Measurements from ENCODE around the gene MSH4. TPM values are rescaled to one million over a fixed set of nuclear protein-coding genes. Genes with fewer than 3 reads are reported as not detected.
"Not testable (repeated sequence)": the region's sequence is repeated elsewhere in the genome, so short reads cannot be mapped to it uniquely, and the experiment has no call there.

MSH4 gene
- total and polyA plus RNA-seq, 5 donors = 0.16 to 0.76 (median 0.50) TPM

GRCh38 chr1:75943037-75943436 lies 146.4 kb downstream of the MSH4 start:
- ATAC-seq; DNase-seq; H3K4me1 ChIP-seq (ENCODE audit: control insufficient read depth, insufficient read depth, low read length); H3K27me3 ChIP-seq (ENCODE audit: control insufficient read depth, insufficient read depth); H3K9me3 ChIP-seq (ENCODE audit: control insufficient read depth, low read length); H3K27ac ChIP-seq (ENCODE audit: low read length); H3K4me3 ChIP-seq (ENCODE audit: low read length); intact Hi-C loops (cut with DNase I): not testable (repeated sequence)
- 48% methylated on average over 4 of the region's 4 CpGs for whole genome bisulfite sequencing

GRCh38 chr1:75950176-75950575 lies 153.5 kb downstream of the MSH4 start:
- no peak overlapping the region for H3K27ac ChIP-seq (ENCODE audit: low read length)
- no peaks in the 10 kb centered on the region for H3K27me3 ChIP-seq (ENCODE audit: control insufficient read depth, insufficient read depth)
- no peaks in the 10 kb centered on the region for H3K9me3 ChIP-seq (ENCODE audit: control insufficient read depth, low read length)
- no peak overlapping the region for H3K4me3 ChIP-seq (ENCODE audit: low read length)
- H3K4me1 ChIP-seq (ENCODE audit: control insufficient read depth, insufficient read depth, low read length) = no peaks in the 10 kb centered on the region
- ATAC-seq (no peak), DNase-seq (no peak)
- 77% methylated on average over 3 of the region's 3 CpGs for WGBS
- intact Hi-C loops (cut with DNase I) = no loop called here

DNA sequence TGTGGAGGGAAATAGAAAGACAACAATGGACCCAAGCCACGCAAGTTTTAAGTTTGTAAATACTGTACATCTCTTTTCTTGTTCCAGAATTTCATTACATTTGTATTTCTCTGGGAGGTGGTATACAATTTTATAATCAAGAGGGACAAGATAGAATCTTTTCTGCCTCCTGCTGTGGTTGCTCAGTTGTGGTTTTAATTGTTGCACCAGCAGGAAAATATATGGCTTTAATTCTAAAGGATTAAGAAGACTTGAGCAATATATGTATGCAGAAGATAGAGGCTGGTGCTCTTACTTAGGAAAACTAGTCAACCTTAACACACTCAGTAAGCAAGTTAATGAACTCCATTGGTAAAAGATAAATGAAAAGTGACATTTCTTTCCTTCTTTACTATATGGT lies 155.3 kb downstream of the MSH4 start:
- 86% methylated on average over 1 of the region's 1 CpG for WGBS
- H3K9me3 ChIP-seq (ENCODE audit: control insufficient read depth, low read length) = no peaks in the 10 kb centered on the region
- intact Hi-C loops (cut with DNase I) = no loop called here

DNA sequence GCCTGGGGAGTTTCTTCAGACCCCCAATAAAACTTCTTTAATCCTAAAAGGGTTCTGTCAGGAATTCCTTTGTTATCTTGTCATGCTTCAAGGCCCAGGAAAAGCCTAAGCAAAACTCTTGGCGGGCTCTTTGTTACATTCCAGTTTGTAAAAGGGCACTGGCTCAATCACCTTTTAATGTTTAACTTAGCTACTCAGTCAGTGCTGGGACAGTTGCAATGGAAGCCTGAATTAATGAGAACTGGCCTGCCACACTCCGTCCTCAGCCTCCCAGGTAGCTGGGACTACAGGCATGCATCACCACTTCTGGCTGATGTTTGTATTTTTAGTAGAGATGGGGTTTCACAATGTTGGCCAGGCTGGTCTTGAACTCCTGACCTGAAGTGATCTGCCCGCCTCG lies 156.8 kb downstream of the MSH4 start:
- H3K9me3 ChIP-seq (ENCODE audit: control insufficient read depth, low read length) = no peaks in the 10 kb centered on the region
- no peak for DNase-seq
- intact Hi-C loops (cut with DNase I) = no loop called here
- H3K4me1 ChIP-seq (ENCODE audit: control insufficient read depth, insufficient read depth, low read length) = no peaks in the 10 kb centered on the region
- H3K4me3 ChIP-seq (ENCODE audit: low read length) = no peak overlapping the region
- no peaks in the 10 kb centered on the region for H3K27me3 ChIP-seq (ENCODE audit: control insufficient read depth, insufficient read depth)
- no peak overlapping the region for H3K27ac ChIP-seq (ENCODE audit: low read length)
- ATAC-seq = no peak
- WGBS = 90% methylated on average over 4 of the region's 4 CpGs

More for the DNA sequence above, 155.3 kb downstream of the MSH4 start:
- no peaks in the 10 kb centered on the region for H3K4me1 ChIP-seq (ENCODE audit: control insufficient read depth, insufficient read depth, low read length)
- no peak overlapping the region for H3K27ac ChIP-seq (ENCODE audit: low read length)
- DNase-seq = no peak
- ATAC-seq = no peak
- no peaks in the 10 kb centered on the region for H3K27me3 ChIP-seq (ENCODE audit: control insufficient read depth, insufficient read depth)
- H3K4me3 ChIP-seq (ENCODE audit: low read length) = no peak overlapping the region

- Histone ChIP-seq H3K27ac (ENCODE audit: low read length) (no peak overlapping the region), H3K4me1 (ENCODE audit: control insufficient read depth, insufficient read depth, low read length) (no peaks in the 10 kb centered on the region), H3K4me3 (ENCODE audit: low read length) (no peak overlapping the region), H3K27me3 (ENCODE audit: control insufficient read depth, insufficient read depth) (no peaks in the 10 kb centered on the region), H3K9me3 (ENCODE audit: control insufficient read depth, low read length) (no peaks in the 10 kb centered on the region)
- intact Hi-C loops (cut with DNase I) = no loop called here
- no peak for DNase-seq
- ATAC-seq = no peak
These were observed 157.9 kb downstream of the MSH4 start for GRCh38 chr1:75954586-75954985.

Other genes with a start within 250 kb of the MSH4 start
- 1 to 10 TPM; 1.1 to 4.1 (median 1.3) TPM for gene SLC44A5, start 185.8 kb upstream of the MSH4 start, total RNA-seq
- gene SLC44A5, start 185.8 kb upstream of the MSH4 start, polyA plus RNA-seq = 0.48 TPM
- gene ACADM, start 72.2 kb upstream of the MSH4 start, total RNA-seq = 100 to 1,000 TPM; 171 to 197 (median 184) TPM
- gene ACADM, start 72.2 kb upstream of the MSH4 start, polyA plus RNA-seq = 105 TPM
- 10 to 100 TPM; 55.4 to 67.2 (median 57.1) TPM for gene RABGGTB, start 10.6 kb upstream of the MSH4 start, total RNA-seq
- gene RABGGTB, start 10.6 kb upstream of the MSH4 start, polyA plus RNA-seq = 50.0 TPM
- not detected for gene ASB17, start 135.5 kb downstream of the MSH4 start, total RNA-seq
- not detected for gene ASB17, start 135.5 kb downstream of the MSH4 start, polyA plus RNA-seq

All from right cardiac atrium (tissue), 5 donors.